GM23248 (cell line): ENCODE results near the gene NEURL2.

Source experiments
- EZH2 ChIP-seq: fragments of 200-600 bp; sonication (generic); IDR thresholded peaks from 2 replicates; pipeline ENCODE4 v1.6.1; 2018; ENCODE audit warnings: antibody characterized with exemption, mild to moderate bottlenecking; ENCODE audit not compliant: insufficient read depth, poor library complexity, severe bottlenecking
- EZH2phosphoT487 ChIP-seq: fragments of 200-600 bp; sonication (generic); IDR thresholded peaks from 2 replicates; pipeline ENCODE4 v1.6.1; 2018; ENCODE audit warnings: antibody characterized with exemption, moderate library complexity, mild to moderate bottlenecking, low read depth; ENCODE audit not compliant: insufficient read depth

DNA sequence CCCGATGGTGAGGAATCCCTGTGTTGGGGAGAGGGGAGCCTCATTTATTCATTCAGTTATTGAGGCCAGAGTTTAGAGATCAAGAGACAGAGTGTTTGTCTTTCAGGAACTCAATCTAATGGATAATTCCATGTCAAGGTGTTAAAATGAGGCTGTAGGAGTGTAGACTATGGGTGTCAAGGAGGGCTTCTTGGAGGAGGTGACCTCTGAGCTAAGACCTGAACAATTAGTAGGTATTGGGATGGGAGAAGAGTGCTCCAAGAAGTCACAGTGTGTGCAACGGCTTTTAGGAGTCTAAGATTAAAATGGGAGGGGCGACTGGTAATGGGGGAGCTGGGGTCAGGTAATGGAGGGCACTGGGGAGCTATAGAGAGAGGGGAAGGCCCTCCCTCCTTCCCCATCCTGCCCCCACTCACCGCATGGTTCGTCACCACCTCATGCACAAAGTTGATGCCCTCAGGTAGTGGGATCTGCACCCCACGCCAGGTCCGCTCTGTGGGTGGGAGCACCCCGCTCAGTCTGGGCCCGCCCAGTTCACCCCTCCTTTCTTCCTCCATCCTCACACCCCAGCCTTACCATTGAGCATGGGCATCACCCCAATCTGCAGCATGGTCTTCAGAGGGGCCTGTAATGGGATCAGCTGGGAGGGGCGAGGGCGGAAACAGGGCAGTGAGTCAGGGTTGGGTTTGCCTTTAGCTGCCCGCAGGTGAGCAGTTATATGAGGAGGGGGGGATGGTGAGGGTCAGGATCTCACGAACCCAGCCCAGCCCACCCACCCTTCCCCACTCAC lies 8.2 kb upstream of the NEURL2 start:
- TF ChIP-seq EZH2 (no peak), EZH2phosphoT487 (no peak)
